Measurements from ENCODE around the gene DGKG.

The DGKG gene

GRCh38 chr3:186284661-186285060 lies 77.4 kb downstream of the DGKG start:
- DNase-seq = no peak
- intact Hi-C loops (cut with DNase I) = no loop called here

- DNase-seq = no peak
- intact Hi-C loops (cut with DNase I) = no loop called here
Observed at GRCh38 chr3:186284349-186284652, 77.7 kb downstream of the DGKG start.

GRCh38 chr3:186283651-186284348 lies 78.2 kb downstream of the DGKG start:
- no peak for DNase-seq
- intact Hi-C loops (cut with DNase I) = no loop called here

GRCh38 chr3:186283096-186283495 lies 78.9 kb downstream of the DGKG start:
- DNase-seq = no peak
- intact Hi-C loops (cut with DNase I) = no loop called here

GRCh38 chr3:186281176-186281575 lies 80.9 kb downstream of the DGKG start:
- intact Hi-C loops (cut with DNase I) = no loop called here
- DNase-seq = peak in 2 of 42 donors; percentile 20 to 43

GRCh38 chr3:186280737-186281136 lies 81.3 kb downstream of the DGKG start:
- intact Hi-C loops (cut with DNase I) = no loop called here
- no peak for DNase-seq

GRCh38 chr3:186277268-186277909 lies 84.6 kb downstream of the DGKG start:
- DNase-seq = peak in 37 of 42 donors; percentile 15 to 82 (median 51)
- intact Hi-C loops (cut with DNase I) = loop anchor here (5.0 kb wide), 1 partner anchor 295 kb away; no protein-coding TSS in a partner anchor

GRCh38 chr3:186275436-186275835 lies 86.6 kb downstream of the DGKG start:
- DNase-seq = no peak
- intact Hi-C loops (cut with DNase I) = loop anchor here (5.0 kb wide), 1 partner anchor 293 kb away; no protein-coding TSS in a partner anchor

GRCh38 chr3:186273586-186273985 lies 88.4 kb downstream of the DGKG start:
- intact Hi-C loops (cut with DNase I) = no loop called here
- peak in 4 of 42 donors; percentile 8 to 21 (median 9) for DNase-seq

- intact Hi-C loops (cut with DNase I) = no loop called here
- DNase-seq = no peak
Observed at GRCh38 chr3:186270701-186271100, 91.3 kb downstream of the DGKG start.

GRCh38 chr3:186268616-186269448 lies 93.2 kb downstream of the DGKG start:
- intact Hi-C loops (cut with DNase I) = no loop called here

GRCh38 chr3:186267758-186268157 lies 94.3 kb downstream of the DGKG start:
- intact Hi-C loops (cut with DNase I) = no loop called here
- no peak for DNase-seq

More at GRCh38 chr3:186268616-186269448, 93.2 kb downstream of the DGKG start:
- DNase-seq = no peak

GRCh38 chr3:186264608-186265400 lies 97.2 kb downstream of the DGKG start:
- intact Hi-C loops (cut with DNase I) = no loop called here
- no peak for DNase-seq

- no peak for DNase-seq
- intact Hi-C loops (cut with DNase I) = no loop called here
Observed at GRCh38 chr3:186261638-186262037, 100.4 kb downstream of the DGKG start.

GRCh38 chr3:186260726-186261125 lies 101.3 kb downstream of the DGKG start:
- DNase-seq = no peak
- intact Hi-C loops (cut with DNase I) = no loop called here

- intact Hi-C loops (cut with DNase I) = loop anchor here (10.0 kb wide), 1 partner anchor 285 kb away; the partner anchor contains the start of gene CRYGS
- peak in 38 of 42 donors; percentile 22 to 84 (median 61) for DNase-seq
Observed at GRCh38 chr3:186259612-186260383, 102.2 kb downstream of the DGKG start.

GRCh38 chr3:186258968-186259367 lies 103.1 kb downstream of the DGKG start:
- intact Hi-C loops (cut with DNase I) = loop anchor here (10.0 kb wide), 1 partner anchor 286 kb away; the partner anchor contains the start of gene CRYGS
- DNase-seq = no peak

GRCh38 chr3:186257866-186258265 lies 104.2 kb downstream of the DGKG start:
- DNase-seq = no peak
- intact Hi-C loops (cut with DNase I) = loop anchor here (10.0 kb wide), 1 partner anchor 287 kb away; the partner anchor contains the start of gene CRYGS
